Astrocyte (in vitro differentiated cells and primary cell): ENCODE data around the gene SKAP2. TPM values are rescaled to one million over a fixed set of nuclear protein-coding genes. Genes with fewer than 3 reads are reported as not detected.

Experiments used
- DNase-seq: peaks from one replicate; pipeline ENCODE4 v3.0.0-alpha.2; 2010; ENCODE audit warnings: low read depth
- FAIRE-seq: peaks from 2 replicates; lab custom pipeline; 2011; peaks lifted over from hg19 to GRCh38; lab: Jason Lieb, UNC
- H2AFZ ChIP-seq: 2 replicates; pipeline ENCODE4 v1.6.0; 2012; ENCODE audit warnings: low read depth, low read length, inconsistent platforms
- H3K27ac ChIP-seq: 2 replicates; pipeline ENCODE4 v1.5.1; 2011; ENCODE audit warnings: low read depth, low read length, inconsistent platforms
- H3K27me3 ChIP-seq: 2 replicates; pipeline ENCODE4 v1.6.0; 2011; ENCODE audit warnings: low read length, inconsistent platforms; ENCODE audit not compliant: insufficient read depth
- H3K36me3 ChIP-seq: 2 replicates; pipeline ENCODE4 v1.5.1; 2011; ENCODE audit warnings: low read length, inconsistent platforms; ENCODE audit not compliant: insufficient read depth
- H3K4me1 ChIP-seq: 2 replicates; pipeline ENCODE4 v1.5.1; 2011; ENCODE audit warnings: low read length, inconsistent platforms; ENCODE audit not compliant: insufficient read depth
- H3K4me2 ChIP-seq: 2 replicates; pipeline ENCODE4 v1.6.0; 2012; ENCODE audit warnings: low read length, inconsistent platforms
- H3K4me3 ChIP-seq: 2 replicates; pipeline ENCODE4 v1.5.1; 2011; ENCODE audit warnings: low read depth, mild to moderate bottlenecking, low read length, inconsistent platforms; ENCODE audit not compliant: insufficient read depth
- H3K79me2 ChIP-seq: 2 replicates; pipeline ENCODE4 v1.6.0; 2012; ENCODE audit warnings: mild to moderate bottlenecking, low read length, inconsistent platforms; ENCODE audit not compliant: insufficient read depth
- H3K9ac ChIP-seq: 2 replicates; pipeline ENCODE4 v1.6.0; 2012; ENCODE audit warnings: mild to moderate bottlenecking, low read length, inconsistent platforms
- H3K9me3 ChIP-seq: 2 replicates; pipeline ENCODE4 v1.5.1; 2012; ENCODE audit warnings: low read depth, mild to moderate bottlenecking, low read length, inconsistent platforms; ENCODE audit not compliant: insufficient read depth
- H4K20me1 ChIP-seq: 2 replicates; pipeline ENCODE4 v1.6.0; 2012; ENCODE audit warnings: low read length, inconsistent platforms; ENCODE audit not compliant: insufficient read depth
- H3K27ac Mint-ChIP-seq: one replicate; pipeline ENCODE4 v1.8.0; 2021; ENCODE audit warnings: mild to moderate bottlenecking, mixed read lengths; ENCODE audit not compliant: unreplicated experiment
- H3K27me3 Mint-ChIP-seq: one replicate; pipeline ENCODE4 v1.8.0; 2021; ENCODE audit warnings: low read depth, mixed read lengths; ENCODE audit not compliant: unreplicated experiment
- H3K36me3 Mint-ChIP-seq: one replicate; pipeline ENCODE4 v1.8.0; 2021; ENCODE audit warnings: low read depth, mixed read lengths; ENCODE audit not compliant: unreplicated experiment
- H3K4me1 Mint-ChIP-seq: one replicate; pipeline ENCODE4 v1.8.0; 2021; ENCODE audit warnings: low read depth, mixed read lengths; ENCODE audit not compliant: unreplicated experiment
- H3K4me3 Mint-ChIP-seq: one replicate; pipeline ENCODE4 v1.8.0; 2021; ENCODE audit warnings: mild to moderate bottlenecking, moderate library complexity, mixed read lengths; ENCODE audit not compliant: unreplicated experiment
- H3K9me3 Mint-ChIP-seq: one replicate; pipeline ENCODE4 v1.8.0; 2021; ENCODE audit warnings: mild to moderate bottlenecking, mixed read lengths; ENCODE audit not compliant: unreplicated experiment
- CTCF ChIP-seq: IDR thresholded peaks from 2 replicates; pipeline ENCODE4 v1.5.1; 2011; ENCODE audit warnings: low read depth, mild to moderate bottlenecking, inconsistent platforms, low read length, moderate library complexity; ENCODE audit not compliant: insufficient read depth
- EZH2 ChIP-seq: IDR thresholded peaks from 2 replicates; pipeline ENCODE4 v1.6.1; 2012; ENCODE audit warnings: mild to moderate bottlenecking, low read length, inconsistent platforms; ENCODE audit not compliant: insufficient read depth
- total RNA-seq: library from RNA; stranded (reverse); gene quantifications from 2 replicates; pipeline ENCODE4 v1.2.1, GENCODE V29; 2021

Gene SKAP2
- total RNA-seq, 1 donor from 2014 or later = 10.1 TPM

DNA sequence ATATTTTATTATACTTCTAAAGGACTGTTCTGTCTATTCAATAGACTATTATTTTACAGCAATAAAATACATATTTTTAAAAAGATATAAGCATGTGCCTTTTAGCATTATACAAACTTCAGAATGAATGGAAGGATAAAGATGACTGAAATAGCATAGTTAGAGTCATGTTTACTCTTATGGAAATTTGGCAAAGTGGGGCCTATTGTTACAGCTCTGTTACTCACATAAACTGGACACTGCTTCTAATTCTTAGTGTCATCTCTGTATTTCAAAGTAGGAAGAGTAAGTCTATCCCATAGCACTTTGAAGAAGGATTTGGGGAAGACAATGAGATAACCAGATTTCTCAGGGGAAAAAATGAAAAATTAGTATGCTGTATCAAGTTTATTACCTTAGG lies 168.2 kb downstream of the SKAP2 start:
- H3K4me3 Mint-ChIP-seq = no peak overlapping the region
- Histone ChIP-seq H2AFZ (no peak overlapping the region), H3K4me3 (no peak overlapping the region), H3K4me2 (no peak overlapping the region), H3K9me3 (no peaks in the 10 kb centered on the region), H3K27ac (no peak overlapping the region), H3K27me3 (no peaks in the 10 kb centered on the region), H3K79me2 (no peaks in the 10 kb centered on the region), H3K4me1 (no peaks in the 10 kb centered on the region), H3K9ac (no peak overlapping the region), H3K36me3 (no peaks in the 10 kb centered on the region), H4K20me1 (no peaks in the 10 kb centered on the region)
- FAIRE-seq = no peak
- no peaks in the 10 kb centered on the region for H3K36me3 Mint-ChIP-seq
- H3K4me1 Mint-ChIP-seq = peaks cover 6% of the 10 kb centered on the region
- H3K27me3 Mint-ChIP-seq = no peaks in the 10 kb centered on the region
- H3K27ac Mint-ChIP-seq = no peak overlapping the region
- no peak for DNase-seq
- TF ChIP-seq EZH2 (no peak), CTCF (no peak)
- H3K9me3 Mint-ChIP-seq = no peaks in the 10 kb centered on the region

- H3K4me2 ChIP-seq = no peak overlapping the region
- H3K9me3 ChIP-seq = no peaks in the 10 kb centered on the region
- no peaks in the 10 kb centered on the region for H3K36me3 ChIP-seq
- H3K4me3 Mint-ChIP-seq = no peak overlapping the region
- H3K9ac ChIP-seq = no peak overlapping the region
- FAIRE-seq (no peak), DNase-seq (no peak)
- no peak overlapping the region for H3K27ac ChIP-seq
- no peak for TF ChIP-seq EZH2
- H3K4me1 ChIP-seq = no peaks in the 10 kb centered on the region
- no peaks in the 10 kb centered on the region for H3K9me3 Mint-ChIP-seq
- no peak overlapping the region for H3K27ac Mint-ChIP-seq
- H3K4me1 Mint-ChIP-seq = peaks cover 6% of the 10 kb centered on the region
- H3K27me3 ChIP-seq = no peaks in the 10 kb centered on the region
- no peaks in the 10 kb centered on the region for H4K20me1 ChIP-seq
- no peak overlapping the region for H2AFZ ChIP-seq
- H3K4me3 ChIP-seq = no peak overlapping the region
- no peaks in the 10 kb centered on the region for H3K36me3 Mint-ChIP-seq
- H3K27me3 Mint-ChIP-seq = no peaks in the 10 kb centered on the region
- H3K79me2 ChIP-seq = no peaks in the 10 kb centered on the region
Observed at GRCh38 chr7:26694713-26695112, 169.7 kb downstream of the SKAP2 start.

DNA sequence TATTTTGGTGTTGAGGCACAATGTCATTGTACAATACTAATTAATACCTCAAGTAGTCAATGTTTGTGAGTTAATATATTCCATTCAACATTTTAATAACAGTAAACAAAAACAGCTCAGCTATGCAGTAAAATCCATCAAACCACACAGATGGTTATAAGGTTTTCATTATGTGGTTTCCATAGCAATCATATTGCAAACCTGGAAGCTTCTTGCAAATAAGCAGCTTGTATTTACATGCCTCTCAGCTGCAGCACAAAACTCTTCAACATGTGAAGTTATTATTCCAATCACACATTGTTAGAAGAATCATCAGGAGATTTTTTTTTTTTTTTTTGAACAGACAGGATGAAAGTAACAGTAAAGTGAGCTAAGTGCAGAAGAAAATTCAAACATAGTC lies 170.2 kb downstream of the SKAP2 start:
- no peak for FAIRE-seq
- H3K4me1 Mint-ChIP-seq = peaks cover 6% of the 10 kb centered on the region

More for the DNA sequence above, 170.2 kb downstream of the SKAP2 start:
- DNase-seq = no peak
- H2AFZ ChIP-seq = no peak overlapping the region
- Mint-ChIP-seq H3K27ac (no peak overlapping the region), H3K9me3 (no peaks in the 10 kb centered on the region), H3K27me3 (no peaks in the 10 kb centered on the region), H3K4me3 (no peak overlapping the region), H3K36me3 (no peaks in the 10 kb centered on the region)
- no peak for TF ChIP-seq EZH2
- no peak for TF ChIP-seq CTCF
- no peaks in the 10 kb centered on the region for H3K36me3 ChIP-seq
- no peaks in the 10 kb centered on the region for H4K20me1 ChIP-seq
- H3K4me3 ChIP-seq = no peak overlapping the region
- H3K27me3 ChIP-seq = peaks cover 4% of the 10 kb centered on the region
- H3K79me2 ChIP-seq = no peaks in the 10 kb centered on the region
- no peak overlapping the region for H3K4me2 ChIP-seq
- H3K4me1 ChIP-seq = no peaks in the 10 kb centered on the region
- H3K9me3 ChIP-seq = no peaks in the 10 kb centered on the region
- H3K27ac ChIP-seq = no peak overlapping the region
- no peak overlapping the region for H3K9ac ChIP-seq
